ENCODE data around the gene PAH.

PAH gene

DNA sequence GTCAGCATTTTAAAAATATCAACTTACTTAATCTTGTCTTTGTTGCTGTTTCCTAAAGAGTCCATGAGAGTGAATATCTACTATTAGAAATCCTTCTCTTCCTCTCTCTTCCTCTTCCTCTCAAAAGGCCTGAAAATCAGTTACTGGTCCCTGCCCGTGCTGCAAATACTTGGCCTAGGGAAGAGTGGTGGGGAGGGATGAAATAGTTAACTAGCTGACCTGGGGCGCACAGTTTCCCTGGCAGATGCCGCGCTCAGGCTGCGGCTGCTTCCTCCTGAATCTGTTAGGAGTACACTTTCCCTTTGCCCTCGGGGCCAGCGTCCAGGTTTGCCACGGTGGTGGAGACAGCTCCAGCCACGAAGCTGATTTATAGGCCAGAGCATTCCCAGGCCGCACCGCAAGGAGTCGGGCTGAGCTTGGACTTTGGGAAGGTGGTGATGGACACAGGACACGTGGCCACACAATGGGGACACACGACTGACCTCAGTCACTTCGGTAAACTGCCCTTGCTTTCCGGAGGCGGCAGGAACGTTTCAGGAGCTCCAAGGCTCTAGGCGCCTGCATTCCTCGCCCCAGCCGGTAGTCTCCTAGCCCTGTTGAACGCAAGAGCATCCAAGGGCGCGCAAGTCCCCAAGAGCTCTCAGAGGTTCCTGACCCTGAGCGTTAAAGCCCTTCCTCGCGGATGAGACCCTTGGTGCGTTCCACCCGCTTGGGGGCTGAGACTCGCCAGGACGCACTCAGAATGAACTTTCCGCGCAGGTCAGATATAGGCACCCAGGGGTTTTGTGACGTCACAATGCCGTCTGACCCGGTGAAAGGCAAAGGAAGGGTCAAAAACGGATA lies 33.3 kb upstream of the PAH start:
- DNase-seq: no peak

DNA sequence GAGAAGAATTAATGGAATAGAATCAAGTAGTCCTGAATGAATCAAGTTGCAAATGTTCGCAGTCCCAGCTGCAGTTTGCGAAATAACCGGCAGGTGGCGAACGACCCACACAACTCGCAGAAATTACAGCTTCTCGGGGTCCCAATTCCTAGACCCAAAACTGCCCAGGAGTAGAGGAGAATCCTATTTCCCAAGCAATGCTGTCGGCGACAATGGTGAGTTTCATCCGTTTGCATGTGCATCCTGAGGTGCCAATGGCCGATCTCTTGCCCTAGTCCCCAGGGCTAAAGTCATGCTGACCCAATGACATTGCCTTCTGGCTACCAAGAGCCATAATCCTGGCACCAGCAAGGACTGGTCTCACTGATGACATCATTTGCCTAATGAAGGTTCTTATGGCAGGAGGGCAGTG lies 31.9 kb upstream of the PAH start:
- peak; percentile 28 for DNase-seq

DNA sequence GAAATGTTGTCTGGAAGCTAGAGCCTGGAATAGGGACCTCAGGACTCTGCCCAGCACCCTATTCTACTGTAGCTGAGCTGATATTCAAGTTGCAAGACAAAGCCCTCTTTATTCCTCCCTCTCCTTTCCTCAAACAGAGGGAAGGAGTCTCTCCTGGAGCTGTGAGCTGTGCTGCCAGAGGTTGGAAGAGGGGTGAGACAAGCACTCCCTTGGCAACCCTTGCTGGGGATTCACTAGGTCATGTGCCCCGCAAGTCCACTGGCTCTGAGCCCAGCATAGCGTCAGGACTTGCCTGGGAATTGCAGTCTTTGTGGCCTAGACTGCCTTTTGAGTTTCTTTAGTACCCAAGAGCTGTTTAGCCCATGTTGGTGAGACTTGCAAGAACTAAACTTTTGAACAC lies 29.0 kb upstream of the PAH start:
- no peak for DNase-seq

DNA sequence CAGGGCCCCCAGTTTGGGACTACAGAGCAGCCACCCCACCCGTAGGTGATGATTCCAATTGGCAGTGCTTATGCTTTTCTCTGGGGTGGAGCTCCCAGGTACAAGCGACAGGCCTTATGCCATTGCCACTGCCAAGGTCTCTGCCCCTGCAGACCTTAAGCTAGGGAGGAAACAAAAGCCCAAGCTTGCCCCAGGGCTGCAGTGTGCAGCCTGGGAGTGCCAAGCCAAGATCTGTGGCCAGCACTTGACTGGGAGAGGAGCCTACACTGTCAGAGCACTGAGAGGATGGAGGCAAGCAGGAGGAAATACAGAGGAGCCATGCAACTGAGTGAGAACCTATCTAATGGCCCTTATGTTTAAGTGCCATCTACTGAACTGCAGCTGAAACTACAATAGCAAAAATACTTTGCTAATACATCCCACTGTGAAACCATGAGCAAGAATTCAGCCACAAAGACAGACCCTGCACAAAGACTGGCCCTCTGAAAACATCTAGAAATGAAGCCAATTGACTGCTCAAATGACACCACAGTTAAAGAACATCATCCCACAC lies 22.7 kb upstream of the PAH start:
- no peak for DNase-seq

DNA sequence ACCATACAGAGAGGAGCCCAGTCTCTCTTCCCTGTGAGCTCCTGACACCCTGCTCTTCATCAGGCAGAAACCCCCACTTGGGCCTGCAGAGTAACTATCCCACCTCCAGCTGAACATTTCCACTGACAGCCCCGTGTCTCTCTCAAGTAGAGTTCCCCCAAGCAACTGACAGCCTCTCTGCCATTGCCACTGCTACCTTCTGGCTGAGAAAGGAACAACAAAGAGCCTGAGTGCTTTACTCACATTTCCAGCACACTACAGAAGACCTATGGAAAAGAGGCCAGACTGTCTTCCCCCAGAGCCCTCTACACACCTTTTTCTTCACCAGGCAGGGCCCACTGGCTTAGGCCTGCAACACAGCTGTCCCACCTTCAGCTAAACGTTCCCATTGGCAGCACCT lies 22.0 kb upstream of the PAH start:
- DNase-seq: no peak

DNA sequence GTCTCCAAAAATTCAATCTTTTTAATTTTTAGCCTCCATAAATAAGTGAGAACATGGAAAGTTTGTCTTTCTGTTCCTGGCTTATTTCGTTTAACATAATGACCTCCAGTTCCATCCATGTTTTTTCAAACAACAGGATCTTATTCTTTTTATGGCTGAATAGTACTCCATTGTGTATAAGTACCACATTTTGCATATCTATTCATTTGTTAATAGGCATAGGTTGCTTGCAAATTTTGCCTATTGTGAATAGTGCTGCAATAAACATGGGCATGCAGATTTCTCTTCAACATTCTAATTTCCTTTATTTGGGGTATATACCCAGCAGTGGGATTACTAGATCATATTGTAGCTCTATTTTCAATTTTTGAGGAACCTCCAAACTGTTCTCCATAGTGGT lies 16.1 kb upstream of the PAH start:
- DNase-seq: no peak

DNA sequence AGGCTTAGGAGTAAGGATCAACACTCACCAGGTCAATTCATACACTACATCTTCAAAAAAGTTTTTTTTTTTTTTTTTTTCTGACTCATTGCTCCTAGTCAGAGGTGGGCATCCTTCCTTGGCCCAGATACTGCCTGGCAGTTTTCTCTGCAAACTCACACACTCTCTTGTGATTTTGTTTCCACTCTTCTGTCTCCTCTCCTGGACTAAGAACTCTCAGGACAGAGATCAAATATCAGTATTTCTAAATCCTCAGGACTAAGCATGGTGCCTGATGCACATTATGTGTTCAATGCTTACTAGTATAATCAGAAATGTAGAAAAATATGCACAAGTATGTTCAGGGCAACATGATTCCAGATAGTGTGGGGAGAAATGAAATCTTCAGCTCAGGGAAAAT lies 10.2 kb upstream of the PAH start:
- DNase-seq: no peak

DNA sequence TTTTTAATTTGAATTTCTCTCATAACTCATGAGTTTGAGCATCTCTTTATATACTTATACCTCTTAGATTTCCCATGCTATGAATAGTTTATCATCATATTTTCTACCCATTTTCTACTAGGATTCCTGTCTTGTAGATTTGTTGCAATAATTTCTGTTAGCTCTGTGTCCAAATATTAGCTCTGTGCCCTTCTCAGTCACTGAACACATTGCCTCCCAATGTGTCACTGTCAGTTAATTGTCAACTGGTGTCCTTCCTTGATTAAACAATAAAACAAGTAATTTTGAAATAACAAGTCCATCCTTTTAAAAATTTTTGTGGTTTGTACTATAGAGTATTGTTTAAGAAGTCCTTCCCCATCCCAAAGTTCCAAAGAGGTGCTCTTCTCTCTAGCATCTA lies 4.2 kb upstream of the PAH start:
- no peak for DNase-seq

DNA sequence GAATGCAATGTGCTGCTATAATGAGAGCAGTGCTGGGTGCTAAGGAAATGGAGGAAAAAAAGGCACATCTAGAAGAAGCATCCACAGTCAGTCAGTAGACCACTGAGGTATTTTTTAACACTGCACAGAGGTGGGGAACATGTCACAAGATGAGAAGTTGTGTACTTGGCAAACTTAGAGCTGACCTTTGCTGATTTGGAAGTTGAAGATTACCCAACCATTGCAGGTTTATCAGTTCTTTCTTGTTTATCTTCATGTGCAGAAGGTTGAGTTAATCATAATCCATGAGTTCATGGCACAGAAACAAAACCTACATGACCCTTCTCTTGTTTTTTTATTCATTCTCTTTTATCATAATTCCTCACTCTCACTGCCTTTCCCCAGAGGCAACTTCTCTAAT lies 3.2 kb upstream of the PAH start:
- no peak for DNase-seq

DNA sequence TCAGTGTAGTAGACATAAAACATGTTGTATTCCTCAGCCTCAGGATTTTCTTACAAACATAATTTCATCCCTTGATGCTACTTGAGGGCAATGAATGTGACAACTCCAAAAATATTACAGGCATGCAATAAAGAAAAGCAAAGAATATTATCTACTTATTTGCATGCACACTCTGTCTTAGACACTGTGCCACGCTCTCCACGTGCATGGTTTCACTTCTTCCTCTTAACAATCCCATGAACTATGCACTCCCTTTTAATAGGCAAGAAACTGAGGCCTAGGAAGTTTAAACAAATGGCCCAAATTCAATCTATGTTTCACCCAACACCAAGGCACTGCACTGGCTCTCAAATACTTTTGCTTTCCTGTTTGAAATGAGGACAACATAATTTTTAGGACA lies 1.8 kb upstream of the PAH start:
- DNase-seq: no peak

DNA sequence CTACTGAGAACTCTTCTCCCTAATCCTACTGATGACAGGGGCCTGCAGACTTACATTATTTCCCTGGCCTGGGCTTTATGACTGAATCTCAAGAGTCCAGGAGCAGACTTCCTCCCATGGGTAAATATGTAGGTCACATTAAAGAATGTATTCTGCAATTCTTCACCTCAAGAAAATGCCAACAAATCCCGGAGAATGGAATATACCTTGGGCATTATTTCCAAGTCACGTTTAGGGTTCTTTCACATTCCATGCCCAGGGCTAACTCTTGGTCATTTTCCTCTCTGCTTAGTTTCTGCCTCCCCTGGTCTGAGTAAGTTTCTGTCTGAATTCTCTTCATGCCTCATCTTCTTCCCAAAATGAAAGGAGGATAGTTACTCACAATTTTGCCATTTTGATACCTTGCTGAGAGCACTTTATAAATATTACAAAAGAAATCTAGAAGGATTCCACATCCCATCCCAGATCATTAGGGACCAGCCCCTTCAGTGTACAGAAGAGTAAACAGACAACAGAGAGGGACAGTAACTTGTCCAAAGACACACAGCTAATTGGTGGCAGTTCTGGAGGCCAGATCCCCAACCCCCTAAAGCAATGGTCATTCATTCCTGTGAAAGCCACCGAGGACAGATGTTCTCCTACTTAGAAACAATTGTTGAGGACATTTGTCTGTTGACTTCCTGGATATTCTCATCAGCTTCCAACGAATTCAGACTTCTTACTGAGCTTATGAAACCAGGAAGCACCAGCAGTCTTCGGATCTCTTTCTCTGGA lies 605 bp downstream of the PAH start:
- DNase-seq: no peak

DNA sequence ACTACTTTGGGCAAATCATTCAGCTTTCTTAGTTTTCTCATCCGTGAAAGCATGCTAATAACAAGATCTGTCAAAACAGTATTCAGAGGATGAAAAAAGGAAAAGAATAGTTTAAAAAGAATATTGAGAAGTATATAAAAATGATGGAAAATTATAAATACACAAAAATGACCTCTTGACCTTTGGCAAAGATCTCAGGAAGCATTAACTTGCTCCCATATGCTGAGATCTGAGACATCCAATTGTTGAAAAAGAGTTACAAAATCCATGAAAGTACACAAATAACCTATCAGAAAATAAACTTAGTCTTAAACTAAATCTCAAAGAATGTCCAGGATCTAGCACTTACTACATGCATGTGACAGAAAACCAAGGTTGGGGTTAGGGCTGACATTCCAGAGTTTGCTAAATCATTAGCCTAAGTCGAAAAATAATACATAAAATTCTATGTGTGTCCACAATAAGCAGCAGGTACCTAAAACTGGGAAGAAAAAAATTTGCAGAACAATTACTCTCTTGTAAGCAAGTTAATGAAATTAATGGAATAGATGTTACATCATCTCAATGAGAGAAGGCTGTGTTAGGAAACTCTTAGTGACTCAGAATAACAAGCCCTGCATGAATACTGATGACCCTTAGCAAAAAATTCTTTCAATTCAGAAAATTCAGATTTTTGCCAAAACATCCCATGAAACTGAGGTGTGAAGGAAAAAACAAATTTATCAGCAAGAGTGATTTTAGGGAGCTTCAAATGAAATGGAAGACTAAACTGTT lies 3.4 kb downstream of the PAH start:
- no peak for DNase-seq

DNA sequence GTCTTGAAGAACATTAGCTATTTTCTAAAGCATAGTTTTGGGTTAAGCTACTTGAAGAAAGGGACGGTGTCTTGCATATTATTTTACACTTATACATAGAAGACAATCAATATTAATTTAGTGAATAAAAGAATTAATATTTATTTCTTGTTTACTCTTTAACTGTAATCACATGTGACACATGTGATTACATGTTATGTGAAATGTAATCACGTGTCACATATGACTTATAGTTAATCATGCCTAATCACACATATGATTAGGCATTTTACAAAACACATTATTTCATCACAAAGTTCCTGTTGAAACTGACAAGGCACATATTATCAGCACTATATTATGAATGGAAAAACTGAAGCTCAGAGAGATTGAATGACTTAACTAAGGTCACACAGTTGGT lies 4.8 kb downstream of the PAH start:
- no peak for DNase-seq

DNA sequence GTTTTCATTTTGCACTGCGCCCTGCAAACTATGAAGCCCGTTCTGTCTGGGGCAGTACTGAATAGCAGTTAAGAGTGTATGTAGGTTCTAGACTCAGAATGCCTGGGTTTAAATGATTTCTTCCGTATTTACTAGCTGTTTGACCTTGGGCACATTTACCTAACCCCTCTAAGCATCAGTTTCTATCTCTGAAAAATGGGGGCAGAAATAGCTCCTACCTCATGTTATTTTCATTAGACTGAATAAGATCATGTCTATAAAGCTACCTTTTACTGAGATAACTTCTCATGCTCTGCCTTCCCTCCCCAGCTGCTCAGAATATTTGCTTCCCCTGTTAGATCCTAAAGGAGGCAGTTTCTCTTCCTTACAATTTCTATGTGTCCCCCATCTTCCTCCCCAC lies 5.7 kb downstream of the PAH start:
- DNase-seq: no peak

DNA sequence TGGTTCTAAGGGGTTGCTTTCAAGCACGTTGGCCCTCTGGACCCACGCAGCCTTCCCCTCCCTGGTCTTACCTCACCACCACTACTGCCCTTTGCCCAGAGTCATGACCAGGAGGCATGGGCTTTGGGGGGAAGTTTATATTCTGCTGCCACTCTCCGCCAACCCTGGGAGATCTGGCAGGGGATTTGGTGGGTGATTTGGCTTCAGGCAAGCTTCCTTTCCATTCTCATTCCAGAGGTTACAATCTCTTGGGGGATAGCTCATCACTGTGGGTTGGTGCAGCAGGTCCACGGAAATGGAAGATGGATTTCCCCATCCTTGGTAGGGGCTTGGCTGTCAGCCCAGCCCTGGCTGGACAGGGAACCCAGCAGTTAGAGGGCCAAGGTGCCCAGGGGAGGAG lies 6.3 kb downstream of the PAH start:
- DNase-seq: no peak

DNA sequence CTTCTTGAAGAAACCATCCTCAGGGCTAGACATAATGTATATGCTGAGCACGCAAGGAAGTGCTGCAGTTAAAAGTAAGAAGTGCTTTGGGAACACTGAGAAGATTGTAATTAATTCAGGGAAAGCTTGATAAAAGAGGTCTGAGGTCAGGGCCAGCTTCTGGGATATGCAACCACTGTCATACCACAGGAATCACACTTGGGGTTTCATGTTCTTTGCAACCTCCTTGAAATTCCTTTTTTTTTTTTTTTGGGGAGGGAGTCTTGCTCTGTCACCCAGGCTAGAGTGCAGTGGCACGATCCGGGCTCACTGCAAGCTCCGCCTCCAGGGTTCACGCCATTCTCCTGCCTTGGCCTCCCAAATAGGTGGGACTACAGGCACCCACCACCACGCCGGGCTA lies 6.9 kb downstream of the PAH start:
- no peak for DNase-seq

DNA sequence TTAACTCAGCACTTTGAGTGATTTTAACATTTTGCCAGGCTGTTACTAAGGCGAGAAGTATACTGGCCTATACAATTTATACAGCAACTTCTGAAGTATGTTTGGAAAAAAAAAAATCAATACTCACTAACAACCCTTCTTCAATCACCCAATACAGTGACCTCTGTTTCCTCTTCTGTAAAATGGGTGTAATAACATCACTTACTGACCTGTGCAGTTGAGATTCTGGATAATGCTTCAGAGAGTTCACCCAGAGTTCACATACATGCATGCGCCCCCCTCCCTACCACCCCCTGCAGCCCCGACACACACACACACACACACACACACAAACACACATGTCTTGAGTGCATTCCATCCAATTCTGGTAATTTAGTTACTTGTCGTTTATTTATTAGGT lies 9.1 kb downstream of the PAH start:
- no peak for DNase-seq

DNA sequence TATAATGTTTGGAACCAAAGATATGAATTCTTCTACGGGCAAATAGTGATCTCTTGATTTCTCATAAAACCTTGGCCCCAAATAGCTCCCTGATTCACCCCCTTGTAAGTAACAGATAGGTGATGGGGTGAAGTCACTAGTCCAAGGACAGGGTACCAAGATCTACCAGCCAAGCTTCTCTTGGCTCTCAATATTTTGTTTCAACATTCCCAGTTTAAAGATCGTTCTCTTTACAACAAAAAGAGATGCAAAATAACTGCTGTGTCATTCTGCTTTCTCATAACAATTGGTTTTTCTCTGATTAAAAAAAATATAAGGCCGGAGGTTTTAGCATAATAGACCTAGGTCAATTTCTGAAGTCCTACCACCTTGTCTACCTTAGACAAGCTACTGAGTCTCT lies 11.8 kb downstream of the PAH start:
- no peak for DNase-seq

DNA sequence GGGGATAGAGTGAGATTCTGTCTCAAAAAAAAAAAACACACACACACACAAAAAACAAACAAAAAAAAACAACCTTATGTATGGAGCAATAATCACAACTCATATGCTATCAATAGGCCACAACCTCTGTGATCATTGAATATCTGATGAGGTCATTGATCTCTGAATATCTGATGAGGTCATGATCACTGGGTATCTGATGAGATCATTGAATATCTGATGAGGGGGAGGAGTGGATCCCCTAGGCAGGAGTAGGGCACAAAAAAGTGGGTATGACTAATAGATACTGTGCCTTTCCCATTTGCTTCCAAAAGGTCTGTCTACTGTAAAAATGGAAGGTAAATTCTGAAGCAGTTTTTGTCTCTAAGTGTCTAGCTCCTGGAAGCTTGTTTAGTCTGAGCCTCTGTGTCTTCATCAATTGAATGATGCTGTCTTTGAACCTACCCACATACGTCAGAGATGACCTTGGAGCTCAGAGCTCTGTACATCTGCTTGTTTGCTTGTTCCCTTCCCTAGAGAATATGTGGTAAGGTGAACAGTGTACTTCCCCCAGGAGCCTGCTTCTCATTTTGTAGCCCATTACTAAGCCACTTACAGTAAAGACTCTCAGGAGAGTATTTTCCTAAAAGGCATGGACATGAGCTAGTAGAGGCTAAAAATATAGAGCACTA lies 13.6 kb downstream of the PAH start:
- DNase-seq: no peak

DNA sequence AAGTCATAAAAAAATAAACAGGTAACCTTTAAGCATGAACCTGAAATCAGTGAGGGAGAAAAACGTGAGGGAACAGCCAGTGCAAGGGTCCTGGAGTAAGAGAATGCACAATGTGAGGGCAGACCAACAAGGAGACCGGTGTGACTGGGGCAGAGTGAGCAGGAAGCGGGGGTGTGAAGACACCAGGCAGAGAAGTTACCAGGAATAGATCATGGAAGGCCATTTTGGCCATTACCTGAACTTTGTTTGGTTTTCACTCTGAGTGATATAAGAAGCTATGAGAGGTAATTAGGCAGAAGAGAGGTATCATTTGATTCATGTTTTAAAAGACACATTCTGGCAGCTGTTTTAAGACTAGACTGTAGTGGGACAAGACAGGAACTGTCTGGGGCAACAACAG lies 15.0 kb downstream of the PAH start:
- DNase-seq: no peak

DNA sequence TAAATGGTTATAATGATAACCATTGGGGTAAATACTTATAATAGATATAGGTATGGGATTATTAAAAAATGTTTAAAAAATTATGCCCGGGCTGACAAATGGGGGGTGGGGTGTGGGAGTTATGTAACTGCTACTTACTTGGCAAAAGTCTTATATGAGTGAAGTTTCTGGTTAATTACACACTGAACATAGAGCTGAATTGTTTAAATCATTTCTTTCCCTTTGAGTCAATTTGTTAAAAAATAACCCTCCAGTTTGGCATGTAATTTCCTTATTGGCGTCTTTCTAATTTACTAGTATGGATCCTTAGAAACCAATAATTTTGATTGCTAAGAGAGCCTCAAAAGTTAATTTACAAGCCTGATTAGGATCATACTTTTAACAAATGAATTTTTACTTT lies 16.7 kb downstream of the PAH start:
- no peak for DNase-seq

DNA sequence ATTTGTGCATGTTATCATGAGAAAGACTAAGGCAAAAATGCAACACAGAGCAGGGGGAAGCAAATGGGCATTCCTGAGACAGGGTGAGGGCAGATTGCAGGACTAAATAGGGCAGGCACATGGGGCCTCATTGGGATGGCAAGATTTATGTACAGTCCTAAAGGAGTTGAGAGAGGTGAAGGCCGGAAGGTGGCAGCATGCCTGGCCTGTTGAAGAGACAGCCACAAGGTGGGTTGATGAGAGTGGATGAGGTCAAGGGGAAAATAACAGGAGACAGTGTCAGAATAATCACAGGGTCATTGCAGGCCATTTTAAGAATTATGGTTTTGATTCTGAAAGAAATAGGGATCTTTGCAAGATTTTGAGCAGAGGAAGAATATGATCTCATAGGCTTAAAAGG lies 21.0 kb downstream of the PAH start:
- DNase-seq: no peak

DNA sequence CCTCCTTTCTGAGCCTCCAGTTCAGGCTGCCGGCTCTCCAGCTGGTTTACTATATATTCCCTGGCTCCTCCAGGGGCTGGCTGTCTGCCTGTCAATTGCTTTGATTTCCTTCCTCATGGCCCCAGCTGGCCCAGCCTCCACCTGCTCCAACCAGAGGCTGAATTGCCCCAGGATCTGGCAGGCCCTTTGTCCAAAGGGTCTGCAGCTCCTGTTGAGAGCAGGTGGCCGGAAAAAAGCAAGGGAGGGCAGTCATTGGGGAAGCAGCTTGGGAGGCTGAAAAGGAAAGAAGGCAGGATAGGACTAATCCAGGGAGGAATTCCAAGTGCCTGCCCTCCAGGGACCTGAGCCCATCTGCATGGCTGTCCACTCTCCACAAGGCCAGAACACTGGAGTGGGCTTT lies 25.3 kb downstream of the PAH start:
- DNase-seq: no peak
